Measurements from ENCODE around the gene KCNIP1.
A peak's percentile ranks its signal among the peaks of the same experiment; 100 is the strongest.

The KCNIP1 gene

GRCh38 chr5:170720179-170720578, 216.4 kb downstream of the KCNIP1 start:
- DNase-seq (ENCODE audit: low spot score): no peak

- no peak for DNase-seq (ENCODE audit: low spot score)
Measured at GRCh38 chr5:170720984-170721383, 217.2 kb downstream of the KCNIP1 start.

- DNase-seq (ENCODE audit: low spot score): no peak
Measured at GRCh38 chr5:170721681-170722080, 217.9 kb downstream of the KCNIP1 start.

GRCh38 chr5:170722316-170722715, 218.5 kb downstream of the KCNIP1 start:
- DNase-seq (ENCODE audit: low spot score): no peak

GRCh38 chr5:170731052-170731451, 227.2 kb downstream of the KCNIP1 start:
- no peak for DNase-seq (ENCODE audit: low spot score)

GRCh38 chr5:170732685-170733084, 228.9 kb downstream of the KCNIP1 start:
- DNase-seq (ENCODE audit: low spot score): no peak

- no peak for DNase-seq (ENCODE audit: low spot score)
Measured at GRCh38 chr5:170736966-170737365, 233.1 kb downstream of the KCNIP1 start.

GRCh38 chr5:170737591-170737990, 233.8 kb downstream of the KCNIP1 start:
- no peak for DNase-seq (ENCODE audit: low spot score)

- DNase-seq (ENCODE audit: low spot score): no peak
Measured at GRCh38 chr5:170738840-170739239, 235.0 kb downstream of the KCNIP1 start.

GRCh38 chr5:170739446-170739845, 235.6 kb downstream of the KCNIP1 start:
- DNase-seq (ENCODE audit: low spot score): no peak

GRCh38 chr5:170740551-170741205, 236.9 kb downstream of the KCNIP1 start:
- DNase-seq (ENCODE audit: low spot score): no peak

GRCh38 chr5:170741801-170742200, 238.0 kb downstream of the KCNIP1 start:
- no peak for DNase-seq (ENCODE audit: low spot score)

GRCh38 chr5:170743876-170744212, 240.0 kb downstream of the KCNIP1 start:
- DNase-seq (ENCODE audit: low spot score): no peak

- DNase-seq (ENCODE audit: low spot score): peak; percentile 62
Measured at GRCh38 chr5:170745481-170746071, 241.8 kb downstream of the KCNIP1 start.

GRCh38 chr5:170746075-170746960, 242.5 kb downstream of the KCNIP1 start:
- no peak for DNase-seq (ENCODE audit: low spot score)

- DNase-seq (ENCODE audit: low spot score): no peak
Measured at GRCh38 chr5:170746961-170747340, 243.1 kb downstream of the KCNIP1 start.

GRCh38 chr5:170747357-170747756, 243.5 kb downstream of the KCNIP1 start:
- DNase-seq (ENCODE audit: low spot score): no peak

- no peak for DNase-seq (ENCODE audit: low spot score)
Measured at GRCh38 chr5:170747851-170748250, 244.0 kb downstream of the KCNIP1 start.

GRCh38 chr5:170748951-170749471, 245.2 kb downstream of the KCNIP1 start:
- no peak for DNase-seq (ENCODE audit: low spot score)

GRCh38 chr5:170749911-170750431, 246.2 kb downstream of the KCNIP1 start:
- no peak for DNase-seq (ENCODE audit: low spot score)

- DNase-seq (ENCODE audit: low spot score): no peak
Measured at GRCh38 chr5:170750791-170751190, 247.0 kb downstream of the KCNIP1 start.

GRCh38 chr5:170751631-170752030, 247.8 kb downstream of the KCNIP1 start:
- no peak for DNase-seq (ENCODE audit: low spot score)
